ENCODE data around the gene STIM2.

GRCh38 chr4:27011401-27011800, 150.8 kb downstream of the STIM2 start:
- TF ChIP-seq POLR2AphosphoS5 (IDR thresholded peaks at IDR 0.05; ENCODE audit: borderline replicate concordance, low read depth, low read length) (no peak), EZH2 (IDR thresholded peaks at IDR 0.05) (no peak), FOXP2 (optimal IDR thresholded peaks at IDR 0.05; ENCODE audit: control extremely low read depth, extremely low read length, insufficient read depth) (no peak)

All from SK-N-MC (cell line).